Measurements from ENCODE around the gene A3GALT2. TPM values are rescaled to one million over a fixed set of nuclear protein-coding genes. Genes with fewer than 3 reads are reported as not detected.

A3GALT2 gene
- total RNA-seq, 1 experiment from 2014 or later, result not detected

DNA sequence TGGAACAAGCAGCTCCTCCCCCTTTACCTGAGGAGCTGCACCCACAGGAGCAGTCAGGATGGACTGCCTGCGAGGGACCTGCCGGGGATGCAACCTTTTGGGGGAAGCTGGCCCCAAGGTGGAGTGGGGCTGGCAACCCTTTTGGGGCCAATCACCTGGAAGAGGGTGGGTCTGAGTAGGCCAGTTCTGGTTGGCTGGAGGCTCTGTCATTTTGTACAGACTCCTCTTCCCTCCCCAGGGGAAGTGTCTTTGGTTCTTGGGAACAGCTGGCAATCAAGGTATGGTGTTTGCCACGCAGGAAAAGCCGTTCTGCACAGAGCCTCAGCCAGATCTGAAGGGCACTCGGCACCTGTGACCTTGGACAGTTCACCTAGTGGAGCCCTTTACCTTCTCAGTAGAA is 280 bp upstream of the A3GALT2 start:
- Histone ChIP-seq H4K91ac (ENCODE audit: insufficient read length, low read depth, low read length) (no peak overlapping the region), H3K23ac (ENCODE audit: insufficient read length, low read depth, low read length) (no peak overlapping the region), H3K27me3 (ENCODE audit: insufficient read depth, low read length) (no peaks in the 10 kb centered on the region), H3K79me2 (ENCODE audit: insufficient read depth, low read length) (no peaks in the 10 kb centered on the region), H2BK120ac (ENCODE audit: low read depth, low read length, poor library complexity, severe bottlenecking) (no peak overlapping the region), H2AFZ (ENCODE audit: low read length) (no peak overlapping the region), H3T11ph (ENCODE audit: low read length) (no peak overlapping the region), H3K27ac (ENCODE audit: insufficient read length, low read depth, low read length) (no peak overlapping the region), H3K4me2 (ENCODE audit: insufficient read depth, insufficient read length, low read length) (no peak overlapping the region), H2BK12ac (ENCODE audit: insufficient read length, low read depth, low read length) (no peak overlapping the region), H2AK5ac (ENCODE audit: insufficient read length, low read length) (no peak overlapping the region), H3K56ac (ENCODE audit: insufficient read length, low read depth, low read length) (no peak overlapping the region), H3K18ac (ENCODE audit: insufficient read length, low read depth, low read length) (no peak overlapping the region), H2BK15ac (ENCODE audit: low read depth, low read length) (no peak overlapping the region), H2BK20ac (ENCODE audit: low read depth, low read length, poor library complexity, severe bottlenecking) (no peak overlapping the region), H3K9me3 (ENCODE audit: control insufficient read depth, low read depth, low read length) (no peaks in the 10 kb centered on the region), H3K4me1 (ENCODE audit: insufficient read depth, low read length) (no peaks in the 10 kb centered on the region), H3K79me1 (ENCODE audit: insufficient read depth, low read depth, low read length, poor library complexity, severe bottlenecking) (no peaks in the 10 kb centered on the region), H2BK5ac (ENCODE audit: insufficient read length, low read length) (no peak overlapping the region), H3K14ac (ENCODE audit: insufficient read depth, low read length) (no peak overlapping the region), H3K23me2 (ENCODE audit: insufficient read length, low read depth, low read length, poor library complexity, severe bottlenecking) (no peaks in the 10 kb centered on the region), H4K5ac (ENCODE audit: insufficient read length, low read depth, low read length) (no peak overlapping the region), H3K4ac (ENCODE audit: low read depth, low read length) (no peak overlapping the region), H4K20me1 (ENCODE audit: control insufficient read depth, insufficient read depth, insufficient read length) (no peaks in the 10 kb centered on the region), H4K8ac (replicated peaks; ENCODE audit: insufficient read length, low read depth, low read length) (no peak overlapping the region), H3K9ac (ENCODE audit: extremely low read depth, insufficient read length, low read length) (no peak overlapping the region)
- H3K9me3 Mint-ChIP-seq, result no peaks in the 10 kb centered on the region
- peaks cover 0 to 15% (median 0%) of the 10 kb centered on the region in 3 experiments; a peak in 4 of 7 replicates for H3K36me3 Mint-ChIP-seq (ENCODE audit: insufficient read depth in 1 of 3, low read depth in 3 of 3)
- peaks cover 17% of the 10 kb centered on the region for H3K27me3 Mint-ChIP-seq (ENCODE audit: low read depth)
- H3K4me3 Mint-ChIP-seq, result no peak overlapping the region
- no peak for DNase-seq
- no CpG with 5 or more reads among the region's 5 CpGs for WGBS (ENCODE audit: extremely low coverage, insufficient read length, low lambda C conversion rate)
- H3K27ac Mint-ChIP-seq, result no peak overlapping the region
- TF ChIP-seq, protein P1, sequence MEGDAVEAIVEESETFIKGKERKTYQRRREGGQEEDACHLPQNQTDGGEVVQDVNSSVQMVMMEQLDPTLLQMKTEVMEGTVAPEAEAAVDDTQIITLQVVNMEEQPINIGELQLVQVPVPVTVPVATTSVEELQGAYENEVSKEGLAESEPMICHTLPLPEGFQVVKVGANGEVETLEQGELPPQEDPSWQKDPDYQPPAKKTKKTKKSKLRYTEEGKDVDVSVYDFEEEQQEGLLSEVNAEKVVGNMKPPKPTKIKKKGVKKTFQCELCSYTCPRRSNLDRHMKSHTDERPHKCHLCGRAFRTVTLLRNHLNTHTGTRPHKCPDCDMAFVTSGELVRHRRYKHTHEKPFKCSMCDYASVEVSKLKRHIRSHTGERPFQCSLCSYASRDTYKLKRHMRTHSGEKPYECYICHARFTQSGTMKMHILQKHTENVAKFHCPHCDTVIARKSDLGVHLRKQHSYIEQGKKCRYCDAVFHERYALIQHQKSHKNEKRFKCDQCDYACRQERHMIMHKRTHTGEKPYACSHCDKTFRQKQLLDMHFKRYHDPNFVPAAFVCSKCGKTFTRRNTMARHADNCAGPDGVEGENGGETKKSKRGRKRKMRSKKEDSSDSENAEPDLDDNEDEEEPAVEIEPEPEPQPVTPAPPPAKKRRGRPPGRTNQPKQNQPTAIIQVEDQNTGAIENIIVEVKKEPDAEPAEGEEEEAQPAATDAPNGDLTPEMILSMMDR (conservative IDR thresholded peaks at IDR 0.05), result no peak
- H3K4me1 Mint-ChIP-seq, result peaks cover 5 to 18% of the 10 kb centered on the region in 2 experiments

Measured in H9 (cell line).